SK-N-SH treated with all-trans-retinoic acid at 6 μM for 48 hours (cell line): Measurements from ENCODE around the gene NT5DC1.
A peak's percentile ranks its signal among the peaks of the same experiment; 100 is the strongest.

Experiments used
- ATAC-seq: fragments of 200-7000 bp; cut with Tn5 transposase; 3 replicates; pipeline ENCODE4 v1.9.1; 2020; ENCODE audit warnings: mild to moderate bottlenecking, moderate library complexity
- ARNTL ChIP-seq: fragments of 450-650 bp; formaldehyde crosslinking; IDR thresholded peaks from 2 replicates; pipeline ENCODE4 v1.5.0; 2020; ENCODE audit warnings: low read depth, mild to moderate bottlenecking, moderate library complexity, borderline replicate concordance
- CREB5 ChIP-seq: fragments of 250-450 bp; sonication (Bioruptor Pico); IDR thresholded peaks from 2 replicates; pipeline ENCODE4 v1.5.1; 2020; ENCODE audit warnings: low read depth, mild to moderate bottlenecking, moderate library complexity
- CSDC2 ChIP-seq: fragments of 250-450 bp; sonication (Bioruptor Pico); IDR thresholded peaks from 2 replicates; pipeline ENCODE4 v1.5.0; 2020; ENCODE audit warnings: mild to moderate bottlenecking, moderate library complexity
- ESRRG ChIP-seq: fragments of 250-450 bp; sonication (Bioruptor Pico); IDR thresholded peaks from 2 replicates; pipeline ENCODE4 v1.6.1; 2021; ENCODE audit warnings: mild to moderate bottlenecking
- GLIS3 ChIP-seq: fragments of 250-450 bp; sonication (Bioruptor Pico); IDR thresholded peaks from 2 replicates; pipeline ENCODE4 v1.5.0; 2020; ENCODE audit warnings: mild to moderate bottlenecking, moderate library complexity
- OSR1 ChIP-seq: fragments of 250-450 bp; sonication (Bioruptor Pico); IDR thresholded peaks from 2 replicates; pipeline ENCODE4 v1.8.0; 2022; ENCODE audit warnings: moderate library complexity, mild to moderate bottlenecking, inconsistent platforms
- POU6F1 ChIP-seq: fragments of 250-450 bp; sonication (Bioruptor Pico); IDR thresholded peaks from 2 replicates; pipeline ENCODE4 v1.8.0; 2021; ENCODE audit warnings: low read depth, mild to moderate bottlenecking, moderate library complexity, borderline replicate concordance
- PPARA ChIP-seq: fragments of 250-450 bp; sonication (Bioruptor Pico); IDR thresholded peaks from 2 replicates; pipeline ENCODE4 v1.5.0; 2020; ENCODE audit warnings: mild to moderate bottlenecking, borderline replicate concordance
- RARB ChIP-seq: fragments of 250-450 bp; sonication (Bioruptor Pico); IDR thresholded peaks from 2 replicates; pipeline ENCODE4 v1.8.0; 2021; ENCODE audit warnings: mild to moderate bottlenecking, moderate library complexity
- SNAI2 ChIP-seq: fragments of 250-450 bp; sonication (Bioruptor Pico); IDR thresholded peaks from 2 replicates; pipeline ENCODE4 v1.5.0; 2020; ENCODE audit warnings: mild to moderate bottlenecking, moderate library complexity
- TCF4 ChIP-seq: fragments of 250-450 bp; sonication (Bioruptor Pico); IDR thresholded peaks from 2 replicates; pipeline ENCODE4 v1.8.0; 2021; ENCODE audit warnings: mild to moderate bottlenecking, moderate library complexity, borderline replicate concordance
- TOX ChIP-seq: fragments of 250-450 bp; sonication (Bioruptor Pico); IDR thresholded peaks from 2 replicates; pipeline ENCODE4 v1.8.0; 2021; ENCODE audit warnings: mild to moderate bottlenecking, moderate library complexity, borderline replicate concordance
- ZC3H10 ChIP-seq: fragments of 250-450 bp; sonication (Bioruptor Pico); IDR thresholded peaks from 2 replicates; pipeline ENCODE4 v1.5.1; 2021; ENCODE audit warnings: mild to moderate bottlenecking, moderate library complexity
- ZFP30 ChIP-seq: fragments of 450-650 bp; formaldehyde crosslinking; IDR thresholded peaks from 2 replicates; pipeline ENCODE4 v1.5.0; 2022; ENCODE audit warnings: mild to moderate bottlenecking, moderate library complexity
- TF ChIP-seq, protein P1 (sequence below): fragments of 250-450 bp; sonication (Bioruptor Pico); IDR thresholded peaks from 2 replicates; pipeline ENCODE4 v1.8.0; 2020; ENCODE audit warnings: mild to moderate bottlenecking, moderate library complexity, borderline replicate concordance
- TF ChIP-seq, protein P2 (sequence below): fragments of 250-450 bp; sonication (Bioruptor Pico); IDR thresholded peaks from 2 replicates; pipeline ENCODE4 v1.5.1; 2021; ENCODE audit warnings: mild to moderate bottlenecking, moderate library complexity
- TF ChIP-seq, protein P3 (sequence below): fragments of 250-450 bp; sonication (Bioruptor Pico); IDR thresholded peaks from 2 replicates; pipeline ENCODE4 v1.5.0; 2020; ENCODE audit warnings: mild to moderate bottlenecking, moderate library complexity

NT5DC1 gene

DNA sequence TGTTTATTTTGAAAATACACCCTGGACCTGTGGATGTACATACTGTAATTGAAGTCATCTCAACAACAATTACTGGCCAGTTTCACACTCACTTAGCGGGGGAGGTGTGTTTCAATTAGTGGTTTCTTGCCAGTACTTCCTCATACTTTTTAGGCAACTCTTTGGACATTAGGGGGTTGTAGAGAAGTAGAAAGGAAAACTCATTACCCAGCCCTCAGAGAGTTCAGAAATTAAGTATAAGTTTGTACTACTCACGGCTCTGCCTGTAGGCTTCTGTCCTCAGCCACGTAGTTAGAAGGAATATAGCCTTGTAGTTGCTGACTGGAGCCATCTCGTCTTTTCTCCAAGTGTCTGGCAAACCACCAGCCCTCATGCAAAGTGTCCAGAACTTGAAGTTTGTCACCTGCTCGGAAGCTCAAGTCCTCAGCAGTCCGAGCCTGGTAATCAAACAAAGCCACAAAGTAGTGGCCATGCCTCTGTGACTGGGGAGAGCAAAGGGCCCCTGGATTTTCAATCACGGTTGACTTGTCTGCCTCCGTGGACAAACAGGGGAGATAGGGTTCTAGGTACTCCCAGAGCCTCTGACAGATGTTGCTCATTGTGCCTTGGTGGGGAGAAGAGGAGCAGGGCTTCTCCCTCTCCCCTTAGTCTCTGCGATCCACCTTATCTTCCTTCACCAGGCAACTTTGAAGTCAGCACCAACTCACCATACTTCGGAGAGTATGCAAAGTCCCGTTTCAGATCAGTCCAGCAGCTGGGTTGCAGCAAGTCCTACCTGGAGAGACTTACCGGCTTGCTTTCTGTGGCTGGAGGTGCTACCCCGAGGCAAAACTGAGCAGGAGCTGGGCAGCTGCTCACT lies 40.7 kb upstream of the NT5DC1 start:
- ATAC-seq: no peak
- TF ChIP-seq PPARA (CRISPR knock-in tag): no peak
- TF ChIP-seq CREB5 (CRISPR knock-in tag): no peak
- no peak for TF ChIP-seq TCF4 (CRISPR knock-in tag)
- no peak for TF ChIP-seq POU6F1
- TF ChIP-seq ARNTL (CRISPR knock-in tag): no peak
- TF ChIP-seq CSDC2 (CRISPR knock-in tag): no peak
- TF ChIP-seq TOX (CRISPR knock-in tag): no peak
- TF ChIP-seq ZFP30 (CRISPR knock-in tag): no peak
- no peak for TF ChIP-seq GLIS3
- TF ChIP-seq, protein P1, sequence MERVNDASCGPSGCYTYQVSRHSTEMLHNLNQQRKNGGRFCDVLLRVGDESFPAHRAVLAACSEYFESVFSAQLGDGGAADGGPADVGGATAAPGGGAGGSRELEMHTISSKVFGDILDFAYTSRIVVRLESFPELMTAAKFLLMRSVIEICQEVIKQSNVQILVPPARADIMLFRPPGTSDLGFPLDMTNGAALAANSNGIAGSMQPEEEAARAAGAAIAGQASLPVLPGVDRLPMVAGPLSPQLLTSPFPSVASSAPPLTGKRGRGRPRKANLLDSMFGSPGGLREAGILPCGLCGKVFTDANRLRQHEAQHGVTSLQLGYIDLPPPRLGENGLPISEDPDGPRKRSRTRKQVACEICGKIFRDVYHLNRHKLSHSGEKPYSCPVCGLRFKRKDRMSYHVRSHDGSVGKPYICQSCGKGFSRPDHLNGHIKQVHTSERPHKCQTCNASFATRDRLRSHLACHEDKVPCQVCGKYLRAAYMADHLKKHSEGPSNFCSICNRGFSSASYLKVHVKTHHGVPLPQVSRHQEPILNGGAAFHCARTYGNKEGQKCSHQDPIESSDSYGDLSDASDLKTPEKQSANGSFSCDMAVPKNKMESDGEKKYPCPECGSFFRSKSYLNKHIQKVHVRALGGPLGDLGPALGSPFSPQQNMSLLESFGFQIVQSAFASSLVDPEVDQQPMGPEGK (CRISPR knock-in tag): no peak
- no peak for TF ChIP-seq RARB (CRISPR knock-in tag)

DNA sequence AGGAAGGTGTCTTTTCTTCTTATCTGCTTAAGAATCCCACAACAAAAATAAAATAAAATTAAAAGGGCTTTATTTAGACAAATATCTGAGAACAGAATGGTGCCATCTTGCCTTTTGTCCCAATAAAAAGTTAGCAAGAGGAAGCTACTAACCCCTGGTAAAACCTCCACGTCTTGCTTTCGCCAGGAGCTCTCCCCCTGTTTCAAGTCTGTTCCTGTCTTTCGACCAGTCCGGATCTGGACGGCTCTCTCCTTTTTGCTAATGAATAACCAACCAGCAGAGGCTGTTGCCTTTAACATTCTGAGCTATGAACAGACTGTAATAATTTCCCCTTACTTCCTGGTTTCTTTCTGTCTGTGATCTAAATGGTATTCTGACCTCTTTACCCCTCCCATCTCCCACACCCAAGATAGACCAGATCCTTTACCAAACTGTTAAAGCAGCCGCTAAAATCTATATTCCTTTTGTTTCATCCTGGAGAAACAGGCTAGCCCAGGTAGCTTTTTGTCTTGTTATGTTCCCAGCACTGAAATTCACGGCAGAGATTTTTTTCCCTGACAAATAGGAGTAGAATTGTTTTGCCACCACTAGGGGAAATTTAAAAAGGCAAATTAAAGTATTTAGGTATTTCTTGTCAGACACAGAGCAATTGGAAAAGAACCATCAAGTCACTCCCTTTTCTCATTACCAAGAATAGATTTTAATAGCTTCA lies 39.9 kb upstream of the NT5DC1 start, which contains the start of gene FRK:
TSS of gene FRK (minus strand) at position 320 of the 712 bp plus-strand sequence. CDS start 580 bp downstream, outside the sequence.
- ATAC-seq: peak; percentile 40; the same call in 2 of the 3 replicates
- TF ChIP-seq CSDC2 (CRISPR knock-in tag): no peak
- TF ChIP-seq, protein P2, sequence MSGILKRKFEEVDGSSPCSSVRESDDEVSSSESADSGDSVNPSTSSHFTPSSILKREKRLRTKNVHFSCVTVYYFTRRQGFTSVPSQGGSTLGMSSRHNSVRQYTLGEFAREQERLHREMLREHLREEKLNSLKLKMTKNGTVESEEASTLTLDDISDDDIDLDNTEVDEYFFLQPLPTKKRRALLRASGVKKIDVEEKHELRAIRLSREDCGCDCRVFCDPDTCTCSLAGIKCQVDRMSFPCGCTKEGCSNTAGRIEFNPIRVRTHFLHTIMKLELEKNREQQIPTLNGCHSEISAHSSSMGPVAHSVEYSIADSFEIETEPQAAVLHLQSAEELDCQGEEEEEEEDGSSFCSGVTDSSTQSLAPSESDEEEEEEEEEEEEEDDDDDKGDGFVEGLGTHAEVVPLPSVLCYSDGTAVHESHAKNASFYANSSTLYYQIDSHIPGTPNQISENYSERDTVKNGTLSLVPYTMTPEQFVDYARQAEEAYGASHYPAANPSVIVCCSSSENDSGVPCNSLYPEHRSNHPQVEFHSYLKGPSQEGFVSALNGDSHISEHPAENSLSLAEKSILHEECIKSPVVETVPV: no peak
- TF ChIP-seq RARB (CRISPR knock-in tag): no peak
- TF ChIP-seq, protein P3, sequence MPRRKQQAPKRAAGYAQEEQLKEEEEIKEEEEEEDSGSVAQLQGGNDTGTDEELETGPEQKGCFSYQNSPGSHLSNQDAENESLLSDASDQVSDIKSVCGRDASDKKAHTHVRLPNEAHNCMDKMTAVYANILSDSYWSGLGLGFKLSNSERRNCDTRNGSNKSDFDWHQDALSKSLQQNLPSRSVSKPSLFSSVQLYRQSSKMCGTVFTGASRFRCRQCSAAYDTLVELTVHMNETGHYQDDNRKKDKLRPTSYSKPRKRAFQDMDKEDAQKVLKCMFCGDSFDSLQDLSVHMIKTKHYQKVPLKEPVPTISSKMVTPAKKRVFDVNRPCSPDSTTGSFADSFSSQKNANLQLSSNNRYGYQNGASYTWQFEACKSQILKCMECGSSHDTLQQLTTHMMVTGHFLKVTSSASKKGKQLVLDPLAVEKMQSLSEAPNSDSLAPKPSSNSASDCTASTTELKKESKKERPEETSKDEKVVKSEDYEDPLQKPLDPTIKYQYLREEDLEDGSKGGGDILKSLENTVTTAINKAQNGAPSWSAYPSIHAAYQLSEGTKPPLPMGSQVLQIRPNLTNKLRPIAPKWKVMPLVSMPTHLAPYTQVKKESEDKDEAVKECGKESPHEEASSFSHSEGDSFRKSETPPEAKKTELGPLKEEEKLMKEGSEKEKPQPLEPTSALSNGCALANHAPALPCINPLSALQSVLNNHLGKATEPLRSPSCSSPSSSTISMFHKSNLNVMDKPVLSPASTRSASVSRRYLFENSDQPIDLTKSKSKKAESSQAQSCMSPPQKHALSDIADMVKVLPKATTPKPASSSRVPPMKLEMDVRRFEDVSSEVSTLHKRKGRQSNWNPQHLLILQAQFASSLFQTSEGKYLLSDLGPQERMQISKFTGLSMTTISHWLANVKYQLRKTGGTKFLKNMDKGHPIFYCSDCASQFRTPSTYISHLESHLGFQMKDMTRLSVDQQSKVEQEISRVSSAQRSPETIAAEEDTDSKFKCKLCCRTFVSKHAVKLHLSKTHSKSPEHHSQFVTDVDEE: no peak
- no peak for TF ChIP-seq ESRRG (CRISPR knock-in tag)
- no peak for TF ChIP-seq SNAI2
- TF ChIP-seq ZC3H10 (CRISPR knock-in tag): no peak
- TF ChIP-seq CREB5 (CRISPR knock-in tag): no peak
- TF ChIP-seq OSR1 (CRISPR knock-in tag): no peak
- TF ChIP-seq, all 23 proteins: peak for 0
